Liver (tissue), 3 donors: ENCODE measurements around the gene TTC12.

Source experiments
- ATF3 ChIP-seq: IDR thresholded peaks from 2 replicates; pipeline ENCODE4 v1.6.1; 2016; ENCODE audit warnings: antibody characterized with exemption
- CTCF ChIP-seq: fragments of 150-350 bp; IDR thresholded peaks from 2 replicates; pipeline ENCODE4 v1.5.1; 2017; ENCODE audit warnings: improper control_type of control experiment, low read depth, low read length; ENCODE audit not compliant: missing input control
- EGR1 ChIP-seq, 2 donors: IDR thresholded peaks; 2 replicates each; pipeline ENCODE4 v1.6.1; 2016 to 2018; ENCODE audit warnings: antibody characterized with exemption in 2 of 2, low read depth in 2 of 2
- FOXA1 ChIP-seq: IDR thresholded peaks from 2 replicates; pipeline ENCODE4 v1.6.1; 2016; ENCODE audit warnings: antibody characterized with exemption
- RXRA ChIP-seq, 2 donors: IDR thresholded peaks; 2 replicates each; pipeline ENCODE4 v1.6.1; 2017 to 2018; ENCODE audit warnings: antibody characterized with exemption in 2 of 2, mild to moderate bottlenecking in 1 of 2
- SP1 ChIP-seq: IDR thresholded peaks from 2 replicates; pipeline ENCODE4 v1.6.1; 2018; ENCODE audit warnings: antibody characterized with exemption, mild to moderate bottlenecking
- donor health status: healthy.
- donor health status: healthy.

GRCh38 chr11:113363406-113363805 is 49.0 kb downstream of the TTC12 start:
- TF ChIP-seq CTCF (no peak), ATF3 (no peak), FOXA1 (no peak), SP1 (no peak), EGR1 (IDR thresholded peaks at IDR 0.05; ENCODE audit: low read depth in 2 of 2) (no peak), RXRA (IDR thresholded peaks at IDR 0.05) (no peak)
